HG03378 (cell line): Measurements from ENCODE around the gene SLC26A8.
"Not testable (repeated sequence)": the region's sequence is repeated elsewhere in the genome, so short reads cannot be mapped to it uniquely, and the experiment has no call there.

Experiments
- ATAC-seq: cut with Tn5 transposase; IDR thresholded peaks from one replicate; pipeline ENCODE4 v1.9.1; 2021; ENCODE audit warnings: mild to moderate bottlenecking, moderate library complexity; ENCODE audit not compliant: unreplicated experiment

The SLC26A8 gene

DNA sequence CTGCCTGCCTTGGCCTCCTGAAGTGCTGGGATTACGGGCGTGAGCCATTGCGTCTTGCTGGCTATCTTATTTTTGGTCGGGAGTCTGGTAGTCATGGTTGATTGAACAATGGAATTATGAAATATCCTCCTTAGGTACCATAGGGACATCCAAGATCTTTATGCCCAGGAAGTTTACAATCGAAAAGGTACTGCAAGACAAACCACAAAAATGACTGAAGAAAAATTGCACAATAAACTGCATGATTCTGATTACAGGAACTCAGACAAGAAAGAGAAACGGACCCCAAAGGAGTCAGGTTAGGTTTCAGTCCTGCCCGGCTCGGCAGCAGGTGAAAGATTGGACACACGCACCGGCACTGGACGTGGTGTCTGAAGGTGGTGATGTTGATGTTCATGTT lies 5.3 kb downstream of the SLC26A8 start:
- no peak for ATAC-seq

- ATAC-seq = no peak
Observed at GRCh38 chr6:36018339-36018738, 6.1 kb downstream of the SLC26A8 start.

DNA sequence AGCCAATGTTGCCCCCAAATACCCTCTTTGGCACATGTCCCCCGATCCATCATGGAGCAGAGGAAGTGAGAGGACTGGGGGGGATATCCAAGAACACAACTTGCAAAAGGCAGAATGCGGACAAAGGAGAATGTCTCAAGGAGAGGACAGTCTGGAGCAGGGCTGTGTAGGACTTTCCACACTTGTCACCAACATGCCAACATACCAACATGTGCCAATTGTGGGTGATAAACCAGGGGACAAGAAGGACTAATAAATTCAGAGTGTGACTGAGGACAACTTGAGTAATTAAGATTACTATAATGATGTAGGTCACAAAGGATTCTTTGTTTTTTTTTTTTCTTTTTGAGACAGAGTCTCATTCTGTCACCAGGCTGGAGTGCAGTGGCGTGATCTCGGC lies 8.8 kb downstream of the SLC26A8 start:
- ATAC-seq = no peak

DNA sequence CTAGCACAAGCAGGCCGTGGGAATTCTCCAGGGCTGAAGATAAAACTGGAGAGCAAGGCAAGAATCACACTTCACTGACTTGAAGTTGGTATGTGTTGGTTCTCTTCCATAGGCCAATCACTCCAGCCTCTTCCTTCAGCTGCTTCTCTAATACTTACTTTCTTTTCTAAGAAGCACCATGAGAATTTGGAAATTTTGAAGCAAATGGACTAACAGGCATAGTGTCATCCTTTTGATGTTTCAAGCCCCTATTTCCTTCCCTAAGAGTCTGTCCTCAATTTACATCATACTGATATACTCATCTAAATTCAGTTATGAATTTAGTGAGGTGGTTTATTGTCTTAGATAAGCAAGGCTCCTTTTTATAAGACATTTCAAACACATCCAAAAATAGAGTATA lies 24.0 kb downstream of the SLC26A8 start:
- no peak for ATAC-seq

- no peak for ATAC-seq
Observed at GRCh38 chr6:35993150-35993549, 31.3 kb downstream of the SLC26A8 start.

- not testable (repeated sequence) for ATAC-seq
Observed at GRCh38 chr6:35988047-35988446, 36.4 kb downstream of the SLC26A8 start.

DNA sequence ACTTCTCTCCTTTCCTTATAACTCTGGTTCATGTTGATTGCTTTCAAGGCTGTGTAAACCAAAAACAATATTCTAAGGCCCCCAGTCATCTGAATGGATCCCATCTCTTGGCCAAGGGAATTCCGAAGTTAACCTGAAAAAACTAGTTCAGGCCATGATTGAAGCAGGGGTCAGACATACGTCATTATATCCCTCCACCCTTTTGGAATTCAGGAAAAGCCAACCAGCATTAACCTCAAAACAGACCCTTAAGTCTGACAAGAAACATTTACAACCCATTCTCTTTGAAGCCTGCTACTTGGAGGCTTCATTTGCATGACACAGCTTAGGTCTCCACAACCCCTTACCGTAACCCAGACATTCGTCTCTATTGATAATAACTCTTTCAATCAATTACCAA lies 39.7 kb downstream of the SLC26A8 start:
- no peak for ATAC-seq

- ATAC-seq = no peak
Observed at GRCh38 chr6:35980991-35981645, 43.3 kb downstream of the SLC26A8 start.

- ATAC-seq = not testable (repeated sequence)
Observed at GRCh38 chr6:35980126-35980525, 44.3 kb downstream of the SLC26A8 start.

DNA sequence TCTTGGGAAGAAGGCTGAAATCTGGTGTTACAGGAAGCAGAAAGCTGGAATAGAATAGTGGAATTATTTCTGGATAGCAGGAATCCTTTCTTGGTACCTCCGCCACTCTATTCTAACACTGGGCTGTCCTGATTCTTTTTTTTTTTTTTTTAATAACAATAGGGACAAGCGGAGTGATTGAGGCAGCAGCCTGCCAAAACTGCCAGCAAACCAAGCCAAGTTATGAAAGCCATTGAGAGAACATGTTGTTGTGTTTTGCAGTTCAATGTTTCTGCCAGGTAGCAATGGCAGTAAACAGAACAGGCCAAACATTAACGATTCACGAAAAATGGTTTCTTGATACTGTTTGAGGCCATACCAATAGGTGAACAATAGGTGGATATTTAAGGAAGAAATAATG lies 47.1 kb downstream of the SLC26A8 start:
- ATAC-seq = no peak

DNA sequence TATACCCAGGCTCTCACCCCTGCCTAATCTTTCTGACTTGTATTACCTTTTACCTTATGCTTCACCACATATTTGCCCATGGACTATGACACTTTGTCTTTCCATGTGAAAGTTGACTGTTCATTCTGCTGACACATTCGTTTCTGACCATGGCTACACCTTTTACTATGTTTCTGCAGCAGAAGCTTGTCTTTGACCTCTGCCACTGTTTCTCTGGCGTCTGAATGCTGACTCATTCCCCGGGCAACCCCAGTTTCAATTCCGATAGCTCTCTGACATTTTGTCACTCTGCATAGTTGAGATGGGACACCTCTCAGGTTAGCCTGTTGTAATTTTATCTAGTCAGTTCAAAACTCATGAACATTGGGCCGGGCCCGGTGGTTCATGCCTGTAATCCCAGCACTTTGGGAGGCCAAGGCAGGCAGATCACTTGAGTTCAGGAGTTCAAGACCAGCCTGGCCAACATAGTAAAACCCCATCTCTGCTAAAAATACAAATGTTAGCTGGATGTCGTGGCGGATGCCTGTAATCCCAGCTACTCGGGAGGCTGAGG lies 50.7 kb downstream of the SLC26A8 start:
- ATAC-seq = peak; percentile 68

- ATAC-seq = no peak
Observed at GRCh38 chr6:35972471-35973367, 51.7 kb downstream of the SLC26A8 start.

DNA sequence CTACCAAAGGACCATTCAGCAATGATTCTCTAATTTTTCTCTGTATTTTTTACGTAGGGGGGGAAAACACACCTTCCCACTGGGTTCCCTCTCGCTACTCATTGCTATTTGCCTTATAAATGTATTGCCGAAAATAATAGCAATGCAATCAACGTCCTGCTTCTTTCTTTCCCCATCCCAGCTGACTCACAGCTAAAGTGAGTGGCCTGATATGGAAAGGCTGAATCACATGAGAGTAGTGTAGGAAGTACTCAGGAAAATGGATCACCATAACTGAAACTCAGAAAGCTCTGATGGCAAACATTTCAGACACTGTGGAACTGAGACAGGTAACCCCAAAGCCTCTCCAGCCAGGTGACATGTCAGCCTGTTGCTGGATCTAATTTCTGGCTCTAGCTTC lies 54.3 kb downstream of the SLC26A8 start:
- no peak for ATAC-seq

DNA sequence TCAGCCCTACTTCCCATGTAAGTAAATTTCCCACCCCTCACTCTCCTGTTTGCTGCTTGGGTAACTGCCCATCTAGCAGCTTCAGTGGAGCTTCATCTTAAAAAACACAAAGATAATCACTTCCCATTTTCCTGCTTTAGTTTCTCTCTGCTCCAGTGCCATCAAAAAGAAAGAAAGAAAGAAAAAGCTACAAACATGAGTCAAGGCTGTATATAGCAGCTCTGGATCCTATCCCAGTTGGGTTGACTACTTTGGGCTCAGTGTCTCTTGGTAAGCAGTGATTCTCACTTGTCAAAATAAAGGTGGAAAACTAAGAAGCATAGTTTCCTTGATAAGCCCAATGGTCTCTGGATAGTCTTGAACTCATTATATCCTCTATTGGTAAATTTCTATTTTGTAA lies 54.8 kb downstream of the SLC26A8 start:
- ATAC-seq = no peak

DNA sequence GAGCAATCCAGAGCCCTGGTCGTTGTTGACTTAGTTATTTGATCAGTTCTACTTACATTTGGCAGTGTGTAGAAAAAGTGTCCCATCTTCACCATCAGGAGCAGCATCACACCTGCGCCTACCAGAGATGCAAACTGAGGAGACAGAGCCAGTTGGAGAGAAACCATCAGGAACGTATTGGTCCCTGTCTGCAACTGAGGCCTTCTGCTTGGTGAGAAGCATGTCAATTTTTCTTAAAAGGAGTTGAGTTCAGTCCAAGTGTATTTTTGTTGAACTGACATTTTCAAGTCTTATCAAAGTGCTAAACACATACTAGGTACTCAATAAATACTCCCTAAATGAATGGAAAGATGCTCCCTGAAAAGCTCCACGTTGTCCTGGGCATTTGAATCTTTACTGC lies 55.6 kb downstream of the SLC26A8 start:
- no peak for ATAC-seq

GRCh38 chr6:35967076-35967774 lies 57.2 kb downstream of the SLC26A8 start:
- ATAC-seq = no peak

DNA sequence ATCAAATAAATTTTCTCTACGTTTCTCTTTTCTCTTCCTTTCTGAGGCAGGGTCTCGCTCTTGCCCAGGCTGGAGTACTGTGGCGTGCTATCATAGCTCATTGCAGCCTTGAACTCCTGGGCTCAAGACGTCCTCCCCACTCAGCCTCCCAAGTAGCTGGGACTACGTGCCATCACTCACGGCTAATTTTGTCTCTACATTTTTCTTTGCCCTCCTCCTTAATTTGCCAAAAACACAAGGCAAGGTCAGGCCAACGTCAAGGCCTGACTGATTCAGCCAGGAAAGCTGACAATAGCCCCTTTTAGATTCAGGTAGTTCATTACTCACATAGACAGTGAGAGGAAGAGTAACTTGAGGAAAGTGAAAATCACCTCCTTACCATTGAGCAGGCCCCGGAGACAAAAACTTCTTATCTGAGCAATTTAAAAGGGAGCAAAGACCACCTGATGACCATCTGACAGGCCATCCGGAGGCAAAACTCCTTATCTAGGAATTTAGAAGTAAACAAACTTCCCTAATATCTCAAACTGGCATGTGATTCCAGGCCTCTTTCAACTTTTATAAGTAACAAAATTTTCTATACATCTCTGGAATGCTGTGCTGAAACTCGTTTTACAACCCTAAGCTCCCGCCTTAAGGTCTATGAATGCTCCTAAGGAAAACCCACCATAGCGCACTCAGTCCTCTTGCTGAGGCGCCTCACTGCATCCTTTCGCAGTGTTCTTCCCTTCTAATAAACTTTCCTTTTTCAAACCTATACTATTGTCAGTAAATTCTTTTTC lies 61.5 kb downstream of the SLC26A8 start:
- no peak for ATAC-seq

GRCh38 chr6:35960187-35960586 lies 64.3 kb downstream of the SLC26A8 start:
- no peak for ATAC-seq

- ATAC-seq = no peak
Observed at GRCh38 chr6:35955970-35956369, 68.5 kb downstream of the SLC26A8 start.

DNA sequence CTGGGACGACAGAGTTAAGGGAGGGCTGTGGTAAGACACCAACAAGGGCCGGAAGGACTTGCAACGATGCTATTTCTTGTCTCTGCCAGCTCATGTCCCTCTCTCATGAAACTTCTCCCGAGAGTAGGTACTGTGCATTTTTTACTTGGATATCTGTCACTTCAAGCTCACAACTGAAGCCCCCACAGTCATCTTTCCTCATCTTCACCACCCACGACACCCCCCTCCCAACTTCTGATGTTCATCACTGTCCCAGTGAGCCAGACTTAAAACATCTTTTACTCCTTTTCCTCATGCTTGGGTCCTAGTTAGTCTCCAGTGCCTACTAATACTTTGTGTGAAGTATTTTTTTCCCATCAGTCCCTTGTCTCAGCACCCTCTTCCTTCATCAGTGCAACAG lies 68.9 kb downstream of the SLC26A8 start:
- no peak for ATAC-seq

DNA sequence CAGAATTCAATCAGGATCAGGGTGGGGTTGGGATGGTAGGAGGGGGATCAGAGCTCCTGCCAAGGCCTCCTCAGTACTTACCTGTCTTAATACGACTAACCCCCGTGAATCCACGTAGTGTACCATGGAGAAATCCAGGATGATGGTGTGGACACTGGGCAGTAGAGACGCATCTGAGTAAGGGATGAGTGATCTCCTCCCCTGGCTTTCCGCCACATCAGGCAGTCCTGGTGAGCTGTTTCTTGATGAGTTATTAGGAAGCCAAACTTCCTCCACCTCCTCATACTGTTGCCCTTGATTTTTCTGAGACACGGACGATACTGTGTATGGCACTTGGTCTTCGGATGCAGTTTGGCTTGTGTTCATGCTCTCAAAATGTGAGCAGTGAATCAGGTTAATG lies 69.4 kb downstream of the SLC26A8 start:
- no peak for ATAC-seq
